NCI-H146 treated with DMSO at 0.1 percent for 48 hours (cell line): ENCODE results near the gene GGTLC1.
"Not testable (repeated sequence)": the region's sequence is repeated elsewhere in the genome, so short reads cannot be mapped to it uniquely, and the experiment has no call there.

ENCODE experiments used
- DNase-seq: peaks from one replicate; lab custom pipeline; 2025; ENCODE audit not compliant: unreplicated experiment; lab: John Stamatoyannopoulos, UW

The GGTLC1 gene

DNA sequence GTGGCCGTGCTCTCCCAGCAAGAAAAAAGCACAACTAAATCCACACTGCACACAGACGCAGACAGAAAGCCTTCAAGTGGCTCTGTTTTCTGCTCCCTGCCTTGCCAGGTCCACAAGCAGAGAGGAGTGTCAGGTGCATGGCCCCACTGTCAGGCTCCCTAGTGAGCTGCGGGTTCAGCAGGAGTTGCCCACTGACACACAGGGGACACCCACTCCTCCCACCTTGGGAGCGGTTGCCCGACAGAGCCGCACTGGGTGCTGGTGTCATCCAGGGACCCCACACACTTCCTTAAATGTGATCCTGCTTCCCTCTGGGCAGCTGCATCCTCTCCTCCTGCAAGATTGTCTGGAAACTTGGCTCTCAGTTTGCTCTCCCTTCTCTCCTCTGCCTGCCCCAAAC is 6.7 kb upstream of the GGTLC1 start:
- not testable (repeated sequence) for DNase-seq

DNA sequence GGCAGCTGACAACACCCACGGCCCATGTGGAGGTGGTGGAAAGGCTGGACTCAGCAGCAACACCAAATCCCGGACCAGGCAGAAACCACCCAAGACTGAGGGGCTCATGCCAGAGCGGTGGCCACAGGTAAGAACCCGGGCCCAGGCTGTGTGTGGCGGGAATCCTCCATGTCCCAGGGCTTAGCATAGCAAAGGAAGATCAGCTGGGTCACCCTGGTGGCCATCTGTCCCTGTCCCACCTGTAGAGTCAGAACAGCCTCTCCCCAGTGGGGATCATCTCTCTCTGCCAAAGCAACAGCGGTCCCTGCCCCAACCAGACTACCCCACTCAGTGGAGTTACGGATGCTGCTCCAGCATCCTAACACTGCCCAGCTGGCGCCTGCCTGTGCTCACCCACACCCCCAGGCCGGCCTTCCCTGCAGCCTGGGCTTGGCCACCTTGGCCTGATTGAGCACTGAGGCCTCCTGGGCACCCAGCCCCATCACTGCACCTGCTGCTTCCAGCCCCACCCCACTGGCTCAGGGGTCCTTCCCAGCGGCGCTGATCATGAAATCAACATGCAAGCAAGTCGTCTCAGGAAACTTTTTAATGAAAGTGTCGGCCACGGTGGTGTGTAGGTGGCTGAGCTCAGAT is 5.5 kb upstream of the GGTLC1 start:
- DNase-seq: not testable (repeated sequence)

DNA sequence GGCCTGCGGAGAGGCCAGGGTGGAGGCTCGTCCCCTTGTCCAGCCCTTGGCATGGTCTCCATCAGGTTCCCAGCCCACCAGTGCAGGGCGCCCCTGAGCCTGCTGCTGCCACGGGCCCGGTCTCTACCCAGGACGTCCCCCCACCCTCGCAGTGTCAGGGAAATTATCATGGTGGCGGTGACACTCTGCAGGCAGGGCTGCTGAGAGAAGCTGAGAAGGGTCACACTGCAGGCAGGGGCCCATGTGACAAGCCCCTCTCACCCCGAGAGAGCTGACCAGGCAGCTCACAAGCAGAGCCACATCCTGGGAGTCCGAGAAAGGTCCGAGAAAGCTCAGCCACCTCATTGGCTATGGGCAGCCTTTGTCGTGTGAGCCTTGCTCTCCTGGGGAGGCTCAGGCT is 4.9 kb upstream of the GGTLC1 start:
- DNase-seq: not testable (repeated sequence)

DNA sequence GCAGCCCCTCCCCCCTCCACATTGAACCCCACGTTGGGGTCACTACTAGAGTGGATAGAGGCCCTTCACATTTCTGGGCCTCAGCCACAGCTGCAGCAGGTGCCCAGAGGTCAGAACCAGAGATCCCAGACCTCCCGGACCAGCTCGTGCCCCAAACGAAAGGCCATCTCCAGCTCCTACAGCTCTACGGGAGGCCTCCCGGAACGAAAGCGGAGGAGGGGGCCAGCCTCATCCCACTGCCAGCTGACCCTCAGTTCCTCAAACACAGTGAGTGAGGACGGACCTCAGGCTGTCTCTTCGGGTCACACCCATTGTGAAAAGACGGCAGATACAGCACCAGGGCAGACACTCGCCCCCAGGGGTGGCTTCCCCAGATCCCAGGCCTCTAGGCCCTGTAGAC is 1.7 kb upstream of the GGTLC1 start:
- not testable (repeated sequence) for DNase-seq

DNA sequence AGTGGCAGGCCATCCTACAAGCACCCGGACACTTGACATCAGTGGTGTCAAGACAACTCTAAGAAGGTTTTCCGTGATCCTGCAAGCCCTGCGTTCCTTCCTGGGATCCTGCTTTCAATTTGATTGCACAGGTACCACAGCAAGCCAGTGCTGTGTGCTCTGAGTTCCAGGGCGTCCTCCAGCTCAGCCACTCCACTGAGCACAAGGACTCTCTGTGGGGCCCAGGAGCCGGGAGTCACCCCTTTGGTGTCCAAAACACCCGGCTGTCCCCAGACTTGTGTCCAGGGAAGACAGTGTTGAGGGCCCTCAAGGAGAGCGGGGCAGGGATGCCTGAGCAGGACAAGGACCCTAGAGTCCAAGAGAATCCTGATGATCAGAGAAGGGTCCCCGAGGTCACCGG is 387 bp upstream of the GGTLC1 start:
- DNase-seq: not testable (repeated sequence)

DNA sequence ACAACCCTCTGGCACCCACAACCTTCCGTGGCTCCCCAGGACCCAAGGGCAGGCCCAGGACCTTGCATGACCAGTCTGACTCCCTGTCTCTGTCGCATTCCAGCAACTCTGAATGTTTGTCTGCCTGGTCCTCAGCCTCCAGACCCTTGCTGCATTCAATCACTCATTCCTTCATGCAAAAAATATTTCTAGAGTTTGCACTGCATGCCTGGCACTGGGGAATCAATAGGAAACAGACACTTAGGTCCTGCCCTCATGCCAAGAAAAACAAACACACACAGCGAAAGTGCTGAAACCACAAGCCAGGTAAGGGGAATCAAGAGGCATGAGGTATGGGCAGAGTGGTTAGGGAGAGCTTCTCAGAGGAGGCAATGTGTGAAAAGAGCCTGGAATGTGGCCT is 1.9 kb downstream of the GGTLC1 start:
- not testable (repeated sequence) for DNase-seq

DNA sequence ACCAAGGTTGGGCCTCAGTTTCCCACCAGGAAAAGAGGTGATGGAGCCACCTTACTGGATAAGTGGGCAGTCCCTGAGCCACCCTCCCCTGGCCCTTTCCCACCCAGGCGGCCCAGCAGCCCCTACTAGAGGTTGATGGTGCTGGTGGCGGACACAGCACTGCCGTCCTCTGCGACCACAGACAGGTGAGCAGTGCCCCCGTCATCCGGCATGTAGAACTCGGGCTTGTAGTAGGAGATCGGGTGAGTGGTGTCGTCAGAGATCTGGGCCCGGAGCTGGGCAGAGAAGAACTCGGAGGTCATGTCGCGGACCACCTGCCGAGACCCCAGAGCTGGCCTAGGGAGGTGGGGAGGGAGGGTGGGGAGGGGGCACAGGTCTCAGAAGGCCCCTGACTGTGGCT is 2.3 kb downstream of the GGTLC1 start:
- not testable (repeated sequence) for DNase-seq

DNA sequence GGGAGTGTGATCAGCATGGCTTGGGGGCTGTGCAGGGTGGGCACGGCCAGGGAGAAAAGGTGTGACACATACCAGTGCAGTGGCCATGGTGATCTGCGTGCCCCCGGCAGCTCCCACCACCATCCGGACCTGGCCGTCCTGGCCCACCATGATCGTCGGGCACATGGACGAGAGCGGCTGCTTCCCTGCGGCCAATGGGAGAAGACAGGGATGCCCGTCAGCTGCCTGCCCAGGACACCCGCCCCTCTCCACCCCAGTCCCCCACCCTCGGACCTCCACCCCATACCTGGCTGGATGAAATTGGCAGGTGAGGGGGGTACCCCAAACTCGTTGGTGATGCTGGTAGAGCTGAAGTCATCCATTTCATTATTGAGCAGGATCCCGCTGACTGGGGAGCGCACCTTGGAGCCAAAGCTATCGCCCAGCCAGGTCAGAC is 2.8 kb downstream of the GGTLC1 start:
- not testable (repeated sequence) for DNase-seq

DNA sequence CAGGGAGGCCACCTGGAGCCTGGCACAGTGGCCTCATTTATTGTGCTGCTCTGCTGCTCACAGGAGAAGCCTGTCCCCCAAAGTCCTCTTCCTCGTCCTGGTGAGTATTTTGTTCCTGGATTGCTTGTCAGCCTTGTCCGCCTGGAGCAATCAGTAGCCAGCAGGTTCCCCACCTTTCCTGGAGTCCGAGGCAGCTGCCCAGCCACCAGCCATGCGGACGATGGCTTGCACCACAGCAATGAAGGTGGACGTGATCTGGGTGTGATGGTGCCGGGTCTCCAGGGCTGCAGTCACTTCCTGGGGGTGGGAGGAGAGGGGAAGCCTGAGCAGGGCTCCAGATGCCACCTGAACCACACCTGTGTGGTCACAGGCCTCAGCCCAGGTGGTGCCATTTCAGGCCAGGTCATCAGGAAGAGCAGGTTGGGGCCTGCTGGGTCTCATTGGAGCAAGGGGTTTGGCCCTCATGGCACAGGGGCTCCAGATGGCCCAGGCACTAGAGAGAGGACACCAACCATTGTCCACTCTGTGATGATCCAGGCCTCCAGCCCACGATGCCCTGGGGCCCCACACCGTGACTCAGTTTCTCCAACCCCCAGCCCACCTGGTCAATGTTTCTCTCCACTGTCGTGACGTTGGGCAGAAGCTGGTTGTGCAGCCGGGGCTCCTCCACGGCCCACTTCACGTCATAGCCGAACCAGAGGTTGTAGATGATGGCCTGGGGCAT is 3.4 kb downstream of the GGTLC1 start:
- not testable (repeated sequence) for DNase-seq

DNA sequence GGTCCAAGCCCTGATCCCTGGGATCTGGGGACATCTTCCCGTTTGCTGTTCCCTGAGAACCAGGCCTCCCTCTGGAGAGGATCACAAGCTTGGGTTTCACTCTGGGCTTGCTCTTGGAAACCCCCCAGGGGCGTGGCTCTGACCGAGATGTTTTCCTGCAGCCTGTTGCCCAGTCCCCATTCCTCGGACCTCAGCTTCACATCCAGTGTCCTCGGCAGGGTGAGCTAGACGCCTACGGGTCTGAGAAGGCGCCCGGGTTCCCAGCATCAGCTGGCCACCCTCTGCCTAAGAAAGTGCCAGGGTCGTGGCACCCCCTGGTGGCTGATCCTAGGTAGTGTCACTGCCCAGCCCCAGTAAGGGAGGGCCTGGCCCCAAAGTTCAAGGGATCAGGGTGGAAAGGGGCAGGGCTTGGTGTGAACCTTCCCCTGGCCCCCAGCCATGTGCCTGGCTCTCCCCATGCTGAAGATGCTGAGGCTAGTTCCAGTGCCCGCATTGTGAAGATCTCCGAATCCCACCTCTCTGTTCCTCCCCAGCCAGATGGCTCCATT is 4.0 kb downstream of the GGTLC1 start:
- DNase-seq: not testable (repeated sequence)

DNA sequence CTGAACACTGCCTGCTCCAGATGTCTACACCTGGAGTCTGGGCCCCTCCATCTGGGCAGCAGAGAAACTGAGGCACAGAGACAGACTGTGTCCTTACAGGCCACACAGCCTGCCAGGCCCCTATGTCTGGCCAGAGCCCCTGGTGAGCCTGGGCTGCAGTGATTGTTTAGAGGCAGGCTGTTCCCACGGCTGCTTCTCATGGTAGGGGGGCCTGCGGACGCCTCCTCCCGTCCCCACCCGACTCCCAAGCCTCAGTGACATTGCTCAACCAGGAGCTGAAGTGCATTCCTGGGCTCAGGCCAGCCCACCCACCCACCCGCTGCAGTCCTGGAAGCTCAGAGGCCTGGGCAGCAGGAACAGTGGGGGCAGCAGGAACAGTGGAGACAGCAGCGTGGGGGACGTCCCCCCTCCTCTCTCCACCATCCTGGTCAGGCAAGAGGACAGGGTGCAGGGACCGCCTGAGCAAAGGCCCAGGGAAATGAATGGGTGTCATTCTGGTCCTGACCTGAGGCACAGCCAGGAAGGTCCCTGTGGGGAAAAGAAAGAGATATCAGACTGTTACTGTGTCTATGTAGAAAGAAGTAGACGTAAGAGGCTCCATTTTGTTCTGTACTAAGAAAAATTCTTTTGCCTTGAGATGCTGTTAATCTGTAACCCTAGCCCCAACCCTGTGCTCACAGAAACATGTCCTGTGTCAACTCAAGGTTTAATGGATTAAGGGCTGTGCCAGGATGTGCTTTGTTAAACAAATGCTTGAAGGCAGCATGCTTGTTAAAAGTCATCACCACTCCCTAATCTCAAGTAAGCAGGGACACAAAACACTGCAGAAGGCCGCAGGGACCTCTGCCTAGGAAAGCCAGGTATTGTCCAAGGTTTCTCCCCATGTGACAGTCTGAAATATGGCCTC is 6.2 kb downstream of the GGTLC1 start:
- not testable (repeated sequence) for DNase-seq

DNA sequence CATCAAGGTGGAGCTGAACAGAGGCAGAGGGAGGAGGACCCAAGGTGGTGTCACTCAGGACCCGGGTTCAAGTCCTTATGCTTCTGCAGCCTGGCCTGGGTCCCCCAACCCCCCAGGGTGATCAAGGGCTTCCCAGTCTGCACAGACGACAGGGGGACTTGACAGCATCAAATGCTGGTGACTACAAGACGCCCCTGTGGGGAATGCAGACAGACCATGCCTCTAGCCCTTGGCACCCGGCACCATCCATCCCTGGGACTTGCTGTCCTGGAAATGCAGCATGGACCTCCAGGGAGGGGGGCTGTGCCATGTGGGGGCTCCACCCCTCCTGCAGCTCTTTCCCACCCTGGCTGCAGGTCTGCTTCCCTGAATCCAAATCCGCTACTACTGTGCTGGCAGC is 7.1 kb downstream of the GGTLC1 start:
- DNase-seq: not testable (repeated sequence)

DNA sequence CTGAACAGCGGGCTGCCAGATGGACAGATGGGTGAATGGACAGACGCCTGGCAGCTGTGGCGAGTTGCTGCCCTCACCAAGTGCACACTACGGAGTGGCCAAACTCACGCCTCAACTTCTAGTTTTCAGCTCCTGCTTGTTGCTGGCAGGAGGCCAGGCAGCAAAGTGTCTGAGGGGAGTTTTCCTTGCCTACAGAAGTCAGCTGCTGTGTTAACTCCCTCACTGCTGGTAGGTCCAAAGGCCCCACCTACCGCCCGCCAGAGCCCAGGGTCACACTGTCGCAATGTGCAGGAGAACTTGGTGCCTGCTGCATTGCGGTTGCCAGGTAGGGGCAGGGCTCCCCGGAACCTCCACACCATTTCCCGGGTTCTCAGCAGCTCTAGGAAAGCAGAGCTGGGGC is 7.6 kb downstream of the GGTLC1 start:
- DNase-seq: not testable (repeated sequence)

DNA sequence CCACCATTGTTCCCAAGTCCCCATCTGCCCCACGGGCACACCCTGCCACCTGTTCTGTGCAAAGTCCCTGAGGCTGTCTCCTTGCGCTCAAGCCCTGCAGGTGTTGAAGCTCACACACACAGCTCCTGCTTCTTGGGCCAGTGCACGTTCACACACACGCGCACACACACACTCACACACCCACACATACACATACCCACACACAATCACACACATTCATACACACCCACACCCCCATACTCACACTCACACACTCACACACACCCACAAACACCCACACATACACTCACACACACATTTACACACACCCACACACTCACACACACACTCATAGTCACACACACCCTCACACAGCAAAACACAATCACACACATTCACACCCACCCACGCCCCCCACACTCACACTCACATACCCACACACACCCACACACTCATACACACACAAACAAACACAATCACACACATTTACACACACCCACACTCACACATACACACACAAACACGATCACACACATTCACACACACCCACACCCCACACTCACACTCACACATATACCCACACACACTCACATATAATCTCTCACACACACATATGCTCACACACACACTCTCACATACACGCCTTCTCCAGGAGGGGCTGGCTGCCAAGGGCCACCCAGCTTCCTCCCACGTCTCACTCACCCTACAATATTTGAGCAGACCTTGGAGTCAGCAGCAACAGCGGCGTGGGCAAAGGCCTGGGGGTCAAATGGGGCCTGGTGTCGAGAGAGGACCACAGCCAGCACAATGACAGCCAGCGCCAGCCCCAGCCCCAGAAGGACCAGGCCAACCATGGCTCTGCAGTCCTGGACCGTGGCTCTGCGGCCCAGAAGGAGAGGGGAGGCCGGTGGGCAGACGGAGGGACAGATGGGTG is 8.4 kb downstream of the GGTLC1 start:
- DNase-seq: not testable (repeated sequence)

DNA sequence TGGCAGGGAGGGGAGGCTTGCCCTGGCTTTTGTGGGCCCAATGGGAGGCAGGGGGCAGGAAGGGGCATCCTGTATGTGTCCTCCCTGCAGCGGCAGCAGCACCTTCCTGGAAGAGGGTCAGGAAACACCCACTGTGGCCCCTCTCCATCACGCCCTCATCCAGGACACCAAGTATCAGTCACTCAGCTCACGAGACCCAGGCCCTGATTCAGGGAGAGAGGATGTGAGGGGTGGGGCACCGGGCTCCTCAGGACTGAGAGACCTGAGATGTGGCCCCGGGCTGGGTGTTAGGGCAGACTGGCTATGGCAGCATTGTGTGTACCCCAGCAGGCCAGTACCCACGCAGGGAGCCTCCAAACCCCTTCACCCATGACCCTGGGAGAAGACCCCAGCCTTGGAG is 9.2 kb downstream of the GGTLC1 start:
- DNase-seq: not testable (repeated sequence)

DNA sequence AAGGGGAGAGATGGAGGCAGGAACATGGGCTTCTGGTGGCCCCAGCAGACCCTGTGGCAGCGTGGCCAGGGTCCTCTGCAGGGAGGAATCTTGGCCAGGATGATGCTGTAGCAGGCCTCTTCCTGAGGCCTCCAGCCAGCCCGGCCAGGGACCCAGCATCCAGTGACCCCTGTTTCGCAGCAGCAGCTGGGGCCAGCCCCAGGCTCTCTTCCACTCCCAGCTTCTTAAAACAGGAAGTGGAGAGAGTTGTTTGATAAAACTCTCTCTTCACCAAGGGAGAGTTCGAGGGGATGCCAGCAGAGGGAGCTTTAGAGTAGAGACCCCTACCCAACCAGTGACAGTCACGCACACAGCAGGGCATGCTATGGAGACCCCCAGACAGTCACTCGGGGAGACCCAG is 10.1 kb downstream of the GGTLC1 start:
- DNase-seq: not testable (repeated sequence)

DNA sequence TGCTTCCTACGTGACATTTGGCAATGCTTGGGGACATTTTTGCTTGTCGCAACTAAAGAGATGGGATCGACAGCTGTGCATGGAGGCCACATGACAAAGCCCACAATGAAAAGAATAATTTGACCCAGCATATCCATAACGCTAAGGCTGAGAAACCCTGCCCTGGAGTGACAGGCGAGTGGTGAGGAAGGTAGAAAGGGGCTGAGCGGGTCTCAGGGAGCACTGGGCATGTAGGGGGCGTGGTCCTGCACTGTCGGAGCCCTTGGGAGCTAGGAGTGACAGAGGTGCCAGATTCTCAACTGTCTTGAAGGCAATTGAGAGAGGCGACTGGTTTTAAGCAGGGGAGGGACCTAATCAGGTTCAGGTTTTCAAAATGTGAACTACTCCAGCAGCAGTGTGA is 13.6 kb downstream of the GGTLC1 start:
- DNase-seq: no peak

DNA sequence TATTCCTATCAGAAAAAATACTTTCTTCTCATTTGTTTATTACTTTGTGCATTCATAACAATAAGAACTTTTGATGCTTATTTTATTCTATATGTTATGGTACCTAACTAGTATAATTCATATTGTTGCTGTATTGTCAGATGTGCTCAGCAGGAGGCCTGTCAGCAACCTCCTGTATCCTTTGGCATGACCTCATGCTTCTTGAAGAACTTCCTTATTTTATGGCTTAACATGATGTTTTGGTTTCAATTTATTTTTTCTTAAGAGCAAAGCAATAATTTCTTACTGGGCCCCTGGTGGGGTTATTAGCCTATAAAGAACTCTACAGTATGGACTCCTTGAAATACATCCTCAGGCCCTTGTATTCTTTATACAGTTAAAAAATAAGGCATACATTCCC is 17.3 kb downstream of the GGTLC1 start:
- DNase-seq: no peak

DNA sequence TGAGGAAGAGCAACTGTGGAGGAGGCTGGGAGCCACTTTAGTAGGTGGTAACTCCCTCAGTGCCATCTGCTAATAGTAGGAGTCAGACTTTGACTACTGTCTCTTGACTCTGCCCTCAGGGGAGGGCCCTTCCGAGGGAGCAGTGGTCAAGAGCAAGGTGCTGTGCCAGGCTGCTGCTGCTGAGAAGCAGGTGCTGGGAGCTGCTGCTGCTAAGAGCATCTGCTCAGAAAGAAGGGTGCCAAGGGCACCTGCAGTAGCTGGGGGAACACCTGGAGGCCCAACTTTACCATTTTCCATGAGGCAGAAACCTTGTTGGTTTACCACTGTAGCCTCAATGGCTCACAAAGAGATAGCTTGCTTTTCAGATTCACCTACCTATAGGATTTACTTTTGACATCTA is 18.5 kb downstream of the GGTLC1 start:
- no peak for DNase-seq

DNA sequence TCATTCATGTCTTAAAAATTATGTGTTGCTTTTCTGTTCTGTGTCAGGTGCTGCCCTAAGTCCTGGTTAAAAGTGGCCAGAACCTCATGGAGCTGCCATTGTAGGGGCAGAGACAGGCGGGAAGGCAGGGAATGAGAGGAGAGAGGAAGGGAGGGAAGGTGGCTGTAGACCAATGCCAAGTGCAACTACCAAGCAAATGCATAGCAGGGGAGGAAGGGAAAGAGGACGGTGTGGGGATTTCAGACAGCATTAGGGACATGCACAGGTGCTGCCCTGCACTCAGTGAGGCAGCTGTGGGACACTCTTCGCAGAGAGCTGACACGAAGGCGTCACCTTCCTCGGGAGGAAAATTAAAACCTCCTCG is 21.0 kb downstream of the GGTLC1 start:
- DNase-seq: no peak
